GM12892 (cell line): ENCODE measurements around the gene ZNF697.

Source experiments
- POLR2A ChIP-seq: IDR thresholded peaks from 2 replicates; pipeline ENCODE4 v1.6.1; 2011; ENCODE audit warnings: low read depth, low read length, control low read depth
- POLR2AphosphoS5 ChIP-seq: IDR thresholded peaks from 2 replicates; pipeline ENCODE4 v1.6.1; 2011; ENCODE audit warnings: low read depth, low read length, control low read depth
- TAF1 ChIP-seq: IDR thresholded peaks from 2 replicates; pipeline ENCODE4 v1.6.1; 2011; ENCODE audit warnings: low read depth, mild to moderate bottlenecking, control low read depth, low read length, borderline replicate concordance

- TF ChIP-seq POLR2A (no peak), POLR2AphosphoS5 (no peak), TAF1 (no peak)
These were observed 65.3 kb downstream of the ZNF697 start for GRCh38 chr1:119582801-119583200.
